ENCODE results near the gene HESX1. TPM values are rescaled to one million over a fixed set of nuclear protein-coding genes. Genes with fewer than 3 reads are reported as not detected.

HESX1 gene
- total and polyA plus RNA-seq, 2 of the 4 experiments (the other 2 are of a cell fraction) = 0.36 to 0.82 TPM

- no peak overlapping the region for H4K5ac ChIP-seq (ENCODE audit: low read depth, low read length)
- no peak overlapping the region for H3K23ac ChIP-seq (ENCODE audit: low read depth, low read length)
- no peak overlapping the region for H3K4me3 ChIP-seq (ENCODE audit: insufficient read depth, low read depth, low read length)
- H3K4ac ChIP-seq (ENCODE audit: low read depth, low read length) = no peak overlapping the region
- no peak overlapping the region for H3K56ac ChIP-seq (ENCODE audit: extremely low read depth, insufficient read depth, low read length)
- ATAC-seq (ENCODE audit: low read depth) (no peak), DNase-seq (no peak)
- CTCF ChIA-PET = interaction anchor here (0.6 kb wide), 1 partner anchor 26 kb away, joined by 3 read pairs; no protein-coding TSS in a partner anchor
- H2BK5ac ChIP-seq (ENCODE audit: low read depth, low read length, poor library complexity, severe bottlenecking) = no peak overlapping the region
- H3K27me3 ChIP-seq (ENCODE audit: control insufficient read depth, insufficient read depth, low read length) = no peaks in the 10 kb centered on the region
- no peak overlapping the region for H3K27ac ChIP-seq (ENCODE audit: insufficient read depth, low read length)
- peaks cover 9% of the 10 kb centered on the region for H3K36me3 ChIP-seq (ENCODE audit: control insufficient read depth, insufficient read depth, low read length)
- no peak overlapping the region for H2BK120ac ChIP-seq (ENCODE audit: low read depth, low read length)
- no peaks in the 10 kb centered on the region for H3K9me3 ChIP-seq (ENCODE audit: control insufficient read depth, insufficient read depth, low read length)
- H2BK15ac ChIP-seq (ENCODE audit: low read depth, low read length) = no peak overlapping the region
- H2AK9ac ChIP-seq (replicated peaks; ENCODE audit: low read depth, low read length, poor library complexity) = no peak overlapping the region
- H2BK20ac ChIP-seq (ENCODE audit: low read depth, low read length) = no peak overlapping the region
- no peak overlapping the region for H3K4me2 ChIP-seq (ENCODE audit: low read depth, low read length)
- peaks cover 2% of the 10 kb centered on the region; the same call in 1 of the 2 replicates for H3K9me1 ChIP-seq (ENCODE audit: insufficient read depth, low read length)
- H3K4me1 ChIP-seq (ENCODE audit: control insufficient read depth, insufficient read depth, low read length) = no peaks in the 10 kb centered on the region
- intact Hi-C loops (cut with micrococcal nuclease) (no loop called here), in situ Hi-C loops (cut with MboI; ENCODE audit: low sequenced_read_pairs) (no loop called here), dilution Hi-C loops (cut with HindIII; ENCODE audit: low sequenced_read_pairs, unreplicated experiment) (no loop called here)
- no peak overlapping the region for H2AK5ac ChIP-seq (ENCODE audit: low read depth, low read length)
- H3K18ac ChIP-seq (ENCODE audit: low read depth, low read length) = no peak overlapping the region
- peaks cover 12 to 42% of the 10 kb centered on the region in 2 experiments for H3K79me1 ChIP-seq (ENCODE audit: low read depth in 1 of 2, low read length in 2 of 2)
- TF ChIP-seq SMC3 (IDR thresholded peaks at IDR 0.05; ENCODE audit: low read depth, low read length) = no peak
- no peak for TF ChIP-seq RAD21 (IDR thresholded peaks at IDR 0.05; ENCODE audit: low read length)
- TF ChIP-seq FOS (IDR thresholded peaks at IDR 0.05; ENCODE audit: low read depth, low read length) = no peak
- TF ChIP-seq CEBPB (IDR thresholded peaks at IDR 0.05; ENCODE audit: low read depth, low read length) = no peak
- TF ChIP-seq RFX5 (IDR thresholded peaks at IDR 0.05; ENCODE audit: low read depth, low read length) = no peak
- no peak for TF ChIP-seq ELK1 (IDR thresholded peaks at IDR 0.05; ENCODE audit: borderline replicate concordance, low read depth, low read length)
- no peak for TF ChIP-seq CHD1 (IDR thresholded peaks at IDR 0.05; ENCODE audit: low read depth, low read length)
- TF ChIP-seq, protein P1, sequence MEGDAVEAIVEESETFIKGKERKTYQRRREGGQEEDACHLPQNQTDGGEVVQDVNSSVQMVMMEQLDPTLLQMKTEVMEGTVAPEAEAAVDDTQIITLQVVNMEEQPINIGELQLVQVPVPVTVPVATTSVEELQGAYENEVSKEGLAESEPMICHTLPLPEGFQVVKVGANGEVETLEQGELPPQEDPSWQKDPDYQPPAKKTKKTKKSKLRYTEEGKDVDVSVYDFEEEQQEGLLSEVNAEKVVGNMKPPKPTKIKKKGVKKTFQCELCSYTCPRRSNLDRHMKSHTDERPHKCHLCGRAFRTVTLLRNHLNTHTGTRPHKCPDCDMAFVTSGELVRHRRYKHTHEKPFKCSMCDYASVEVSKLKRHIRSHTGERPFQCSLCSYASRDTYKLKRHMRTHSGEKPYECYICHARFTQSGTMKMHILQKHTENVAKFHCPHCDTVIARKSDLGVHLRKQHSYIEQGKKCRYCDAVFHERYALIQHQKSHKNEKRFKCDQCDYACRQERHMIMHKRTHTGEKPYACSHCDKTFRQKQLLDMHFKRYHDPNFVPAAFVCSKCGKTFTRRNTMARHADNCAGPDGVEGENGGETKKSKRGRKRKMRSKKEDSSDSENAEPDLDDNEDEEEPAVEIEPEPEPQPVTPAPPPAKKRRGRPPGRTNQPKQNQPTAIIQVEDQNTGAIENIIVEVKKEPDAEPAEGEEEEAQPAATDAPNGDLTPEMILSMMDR (conservative IDR thresholded peaks at IDR 0.05; ENCODE audit: low read depth, low read length) = no peak
- no peak for TF ChIP-seq MAZ (IDR thresholded peaks at IDR 0.05; ENCODE audit: borderline replicate concordance, low read depth, low read length)
- no peak for TF ChIP-seq NFE2L2 (IDR thresholded peaks at IDR 0.05; ENCODE audit: low read depth, low read length)
- TF ChIP-seq POLR2A (IDR thresholded peaks at IDR 0.05; ENCODE audit: low read depth, low read length) = no peak
- no peak for TF ChIP-seq RCOR1 (IDR thresholded peaks at IDR 0.05; ENCODE audit: insufficient replicate concordance, low read length)
- TF ChIP-seq, protein P2, sequence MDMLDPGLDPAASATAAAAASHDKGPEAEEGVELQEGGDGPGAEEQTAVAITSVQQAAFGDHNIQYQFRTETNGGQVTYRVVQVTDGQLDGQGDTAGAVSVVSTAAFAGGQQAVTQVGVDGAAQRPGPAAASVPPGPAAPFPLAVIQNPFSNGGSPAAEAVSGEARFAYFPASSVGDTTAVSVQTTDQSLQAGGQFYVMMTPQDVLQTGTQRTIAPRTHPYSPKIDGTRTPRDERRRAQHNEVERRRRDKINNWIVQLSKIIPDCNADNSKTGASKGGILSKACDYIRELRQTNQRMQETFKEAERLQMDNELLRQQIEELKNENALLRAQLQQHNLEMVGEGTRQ (IDR thresholded peaks at IDR 0.05; ENCODE audit: low read depth, low read length) = no peak
- TF ChIP-seq MAFK (IDR thresholded peaks at IDR 0.05; ENCODE audit: low read depth, low read length) = no peak
- no peak overlapping the region for H4K8ac ChIP-seq (ENCODE audit: low read depth in 2 of 2, low read length in 2 of 2)
- H2AFZ ChIP-seq (replicated peaks; ENCODE audit: low read length, poor library complexity) = no peak overlapping the region
- no peak overlapping the region for H3K14ac ChIP-seq (replicated peaks; ENCODE audit: low read depth, low read length)
- no peak overlapping the region for H4K91ac ChIP-seq (ENCODE audit: insufficient read depth, low read depth, low read length)
- BruUV-seq (replicated peaks) = no TSS peak
- H3K9ac ChIP-seq (ENCODE audit: low read depth, low read length) = no peak overlapping the region
- POLR2A ChIA-PET (ENCODE audit: unreplicated experiment) = interaction anchor here (0.9 kb wide), 1 partner anchor 17 kb away, joined by 47 read pairs; no protein-coding TSS in a partner anchor
- no CpG with 5 or more reads among the region's 13 CpGs for whole genome bisulfite sequencing, 2 experiments (ENCODE audit: extremely low coverage in 2 of 2, insufficient read length in 1 of 2)
- peaks cover 5% of the 10 kb centered on the region for H4K20me1 ChIP-seq (ENCODE audit: insufficient read depth, low read length)
Observed at GRCh38 chr3:57234613-57235575, 35.1 kb upstream of the HESX1 start.

All from IMR-90 (cell line).